ENCODE measurements around the gene EHF. TPM values are rescaled to one million over a fixed set of nuclear protein-coding genes. Genes with fewer than 3 reads are reported as not detected.
A peak's percentile ranks its signal among the peaks of the same experiment; 100 is the strongest.

EHF gene
- total RNA-seq, 1 donor from 2014 or later = 36.4 TPM

GRCh38 chr11:34641456-34641855 lies 20.6 kb downstream of the EHF start:
- H3K4me3 ChIP-seq = no peak overlapping the region
- peaks cover 8% of the 10 kb centered on the region for H3K4me1 ChIP-seq
- DNase-seq (no peak), ATAC-seq (no peak)
- H3K36me3 ChIP-seq = no peaks in the 10 kb centered on the region
- H3K27me3 ChIP-seq = no peaks in the 10 kb centered on the region
- intact Hi-C loops (cut with DNase I) = no loop called here
- no peak for TF ChIP-seq CTCF (IDR thresholded peaks at IDR 0.05)
- peak overlapping the region; percentile 70 for H3K27ac ChIP-seq
- no peaks in the 10 kb centered on the region for H3K9me3 ChIP-seq

DNA sequence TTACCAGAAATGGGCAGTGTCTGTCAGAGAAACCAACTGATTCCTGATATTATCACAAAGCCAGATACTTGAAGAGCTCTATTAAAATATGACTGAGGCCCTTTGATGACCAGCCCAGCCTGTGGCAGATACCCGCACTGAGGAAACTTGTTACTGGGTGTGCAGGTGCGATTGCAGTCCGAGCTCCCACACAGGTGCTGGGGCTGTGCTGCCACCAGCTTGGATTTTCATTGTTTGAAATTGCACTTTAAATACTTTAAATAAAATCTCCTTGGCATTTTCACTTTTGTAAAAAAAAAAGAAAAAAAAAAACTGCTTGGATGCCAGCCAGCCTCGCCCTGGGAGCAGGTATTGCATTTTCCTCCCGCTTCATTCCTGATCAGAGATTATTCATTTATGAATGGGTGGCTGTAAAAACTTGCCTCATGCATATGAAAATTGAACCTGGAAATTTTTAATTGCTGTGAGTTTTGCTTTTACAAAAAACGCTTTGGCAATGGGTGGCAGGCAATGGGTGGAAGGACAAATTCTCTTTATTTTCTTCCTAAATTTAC lies 21.2 kb downstream of the EHF start:
- Histone ChIP-seq H3K9me3 (no peaks in the 10 kb centered on the region), H3K4me1 (peaks cover 8% of the 10 kb centered on the region), H3K36me3 (no peaks in the 10 kb centered on the region), H3K4me3 (no peak overlapping the region), H3K27me3 (no peaks in the 10 kb centered on the region), H3K27ac (peak overlapping the region; percentile 55)
- no peak for ATAC-seq
- no peak for TF ChIP-seq CTCF (IDR thresholded peaks at IDR 0.05)
- intact Hi-C loops (cut with DNase I) = no loop called here
- no peak for DNase-seq

DNA sequence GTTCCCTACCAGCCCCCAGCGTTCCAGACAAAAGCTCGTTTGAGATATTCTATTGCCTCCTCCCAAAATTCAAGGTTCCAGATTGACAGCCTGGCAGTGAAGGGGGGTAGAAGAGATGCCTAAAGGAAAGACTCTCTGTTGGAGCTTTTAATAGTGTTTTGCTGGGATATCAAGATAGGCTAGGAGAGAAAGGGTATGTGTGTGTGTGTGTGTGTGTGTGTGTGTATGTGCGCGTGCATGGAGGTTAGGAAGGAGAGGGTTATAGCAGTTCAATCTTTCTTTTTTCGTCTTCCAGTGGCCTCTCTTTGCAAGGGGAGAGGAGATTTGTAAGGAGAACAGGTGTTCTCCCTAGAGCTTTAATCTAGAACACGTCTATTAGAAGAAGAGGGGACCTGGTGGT lies 22.0 kb downstream of the EHF start:
- H3K36me3 ChIP-seq = no peaks in the 10 kb centered on the region
- DNase-seq = no peak
- H3K9me3 ChIP-seq = no peaks in the 10 kb centered on the region
- intact Hi-C loops (cut with DNase I) = no loop called here
- H3K4me1 ChIP-seq = peaks cover 8% of the 10 kb centered on the region
- no peaks in the 10 kb centered on the region for H3K27me3 ChIP-seq
- H3K4me3 ChIP-seq = no peak overlapping the region
- TF ChIP-seq CTCF (IDR thresholded peaks at IDR 0.05) = no peak
- no peak for ATAC-seq
- H3K27ac ChIP-seq = peak overlapping the region; percentile 55

DNA sequence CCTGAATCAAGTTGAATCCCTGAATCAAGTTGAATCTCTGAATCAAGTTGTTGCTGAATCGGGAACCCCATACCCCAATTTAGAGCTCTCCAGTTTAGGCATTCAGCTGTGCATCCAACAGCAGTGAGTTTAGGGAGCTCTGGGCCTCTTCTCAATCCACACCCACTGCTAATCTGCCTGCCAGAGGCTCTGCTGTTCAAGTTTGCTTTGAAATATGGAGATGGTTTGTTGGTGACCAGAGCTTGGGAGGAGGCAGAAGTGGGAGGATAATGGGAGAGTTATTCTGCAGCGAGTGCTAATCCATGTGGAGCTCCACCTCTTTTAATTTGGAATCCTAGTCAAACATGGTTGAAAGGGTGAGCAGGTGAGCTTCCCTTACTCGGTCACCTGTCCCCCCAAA lies 22.4 kb downstream of the EHF start:
- Histone ChIP-seq H3K4me3 (no peak overlapping the region), H3K9me3 (no peaks in the 10 kb centered on the region), H3K4me1 (peaks cover 8% of the 10 kb centered on the region), H3K36me3 (no peaks in the 10 kb centered on the region), H3K27ac (peak overlapping the region; percentile 55), H3K27me3 (no peaks in the 10 kb centered on the region)
- ATAC-seq (no peak), DNase-seq (no peak)
- TF ChIP-seq CTCF (IDR thresholded peaks at IDR 0.05) = no peak
- intact Hi-C loops (cut with DNase I) = no loop called here

- peaks cover 8% of the 10 kb centered on the region for H3K4me1 ChIP-seq
- H3K9me3 ChIP-seq = no peaks in the 10 kb centered on the region
- H3K4me3 ChIP-seq = no peak overlapping the region
- no peaks in the 10 kb centered on the region for H3K36me3 ChIP-seq
- no peaks in the 10 kb centered on the region for H3K27me3 ChIP-seq
- TF ChIP-seq CTCF (IDR thresholded peaks at IDR 0.05) = no peak
- intact Hi-C loops (cut with DNase I) = no loop called here
- no peak for ATAC-seq
- DNase-seq = no peak
- no peak overlapping the region for H3K27ac ChIP-seq
Observed at GRCh38 chr11:34643846-34644245, 23.0 kb downstream of the EHF start.

Data from upper lobe of right lung (tissue), 1 donor.